ENCODE measurements around the gene GRIN3B. TPM values are rescaled to one million over a fixed set of nuclear protein-coding genes. Genes with fewer than 3 reads are reported as not detected.

GRIN3B gene
- total and polyA plus RNA-seq, 9 of the 15 experiments (the other 6 are each of a cell fraction or from before 2014, with no cell fraction given), result 0.06 to 0.95 (median 0.19) TPM; not detected in 6

DNA sequence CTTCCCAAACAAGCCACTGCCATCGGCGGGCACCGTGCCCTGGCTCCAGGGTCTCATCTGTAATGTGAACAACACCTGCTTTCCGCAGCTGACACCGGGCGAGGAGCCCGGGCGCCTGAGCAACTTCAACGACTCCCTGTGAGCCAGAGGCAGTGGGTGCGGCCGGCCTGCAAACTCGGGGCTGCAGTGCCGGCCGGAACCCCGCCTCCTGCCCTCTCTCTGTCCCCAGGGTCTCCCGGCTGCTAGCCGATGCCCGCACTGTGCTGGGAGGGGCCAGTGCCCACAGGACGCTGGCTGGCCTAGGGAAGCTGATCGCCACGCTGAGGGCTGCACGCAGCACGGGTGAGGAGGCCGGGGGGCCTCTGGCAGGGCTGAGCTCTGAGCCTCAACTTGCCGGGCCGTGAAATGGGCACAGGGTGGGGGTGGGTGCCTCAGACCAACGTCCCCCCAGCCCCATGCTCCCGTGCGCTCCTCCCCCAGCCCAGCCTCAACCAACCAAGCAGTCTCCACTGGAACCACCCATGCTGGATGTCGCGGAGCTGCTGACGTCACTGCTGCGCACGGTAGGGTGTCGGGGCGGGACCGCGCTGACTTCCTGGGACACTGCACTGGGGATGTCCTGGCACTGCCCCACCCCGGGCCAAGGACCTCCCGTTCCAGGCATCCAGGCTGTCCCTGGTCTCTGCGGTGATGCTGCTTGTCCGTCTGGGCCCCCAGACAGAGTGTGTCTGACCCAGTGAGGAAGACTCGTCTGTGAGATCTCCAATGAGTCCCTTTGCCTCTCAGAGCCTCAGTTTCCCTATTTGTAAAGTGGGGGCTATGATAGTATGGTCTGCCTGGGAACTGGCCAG is 41.8 kb downstream of the GRIN3B start (continued):
- TF ChIP-seq, protein P1, sequence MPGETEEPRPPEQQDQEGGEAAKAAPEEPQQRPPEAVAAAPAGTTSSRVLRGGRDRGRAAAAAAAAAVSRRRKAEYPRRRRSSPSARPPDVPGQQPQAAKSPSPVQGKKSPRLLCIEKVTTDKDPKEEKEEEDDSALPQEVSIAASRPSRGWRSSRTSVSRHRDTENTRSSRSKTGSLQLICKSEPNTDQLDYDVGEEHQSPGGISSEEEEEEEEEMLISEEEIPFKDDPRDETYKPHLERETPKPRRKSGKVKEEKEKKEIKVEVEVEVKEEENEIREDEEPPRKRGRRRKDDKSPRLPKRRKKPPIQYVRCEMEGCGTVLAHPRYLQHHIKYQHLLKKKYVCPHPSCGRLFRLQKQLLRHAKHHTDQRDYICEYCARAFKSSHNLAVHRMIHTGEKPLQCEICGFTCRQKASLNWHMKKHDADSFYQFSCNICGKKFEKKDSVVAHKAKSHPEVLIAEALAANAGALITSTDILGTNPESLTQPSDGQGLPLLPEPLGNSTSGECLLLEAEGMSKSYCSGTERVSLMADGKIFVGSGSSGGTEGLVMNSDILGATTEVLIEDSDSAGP (CRISPR knock-in tag; IDR thresholded peaks at IDR 0.05), result no peak
- TF ChIP-seq CBX2 (IDR thresholded peaks at IDR 0.05; ENCODE audit: insufficient read depth, low read length, poor library complexity, severe bottlenecking) (no peak), CBX5 (IDR thresholded peaks at IDR 0.05; ENCODE audit: borderline replicate concordance, low read depth) (no peak), GATAD2A (IDR thresholded peaks at IDR 0.05) (no peak), STAT5A (IDR thresholded peaks at IDR 0.05; ENCODE audit: borderline replicate concordance, low read length) (no peak), HDAC2 (IDR thresholded peaks at IDR 0.05) (peak; percentile 89; the same call in 1 of the 2 replicates), MBD2 (IDR thresholded peaks at IDR 0.05; ENCODE audit: borderline replicate concordance, low read depth) (peak; percentile 26; the same call in 1 of the 2 replicates)
- TF ChIP-seq, protein P2, sequence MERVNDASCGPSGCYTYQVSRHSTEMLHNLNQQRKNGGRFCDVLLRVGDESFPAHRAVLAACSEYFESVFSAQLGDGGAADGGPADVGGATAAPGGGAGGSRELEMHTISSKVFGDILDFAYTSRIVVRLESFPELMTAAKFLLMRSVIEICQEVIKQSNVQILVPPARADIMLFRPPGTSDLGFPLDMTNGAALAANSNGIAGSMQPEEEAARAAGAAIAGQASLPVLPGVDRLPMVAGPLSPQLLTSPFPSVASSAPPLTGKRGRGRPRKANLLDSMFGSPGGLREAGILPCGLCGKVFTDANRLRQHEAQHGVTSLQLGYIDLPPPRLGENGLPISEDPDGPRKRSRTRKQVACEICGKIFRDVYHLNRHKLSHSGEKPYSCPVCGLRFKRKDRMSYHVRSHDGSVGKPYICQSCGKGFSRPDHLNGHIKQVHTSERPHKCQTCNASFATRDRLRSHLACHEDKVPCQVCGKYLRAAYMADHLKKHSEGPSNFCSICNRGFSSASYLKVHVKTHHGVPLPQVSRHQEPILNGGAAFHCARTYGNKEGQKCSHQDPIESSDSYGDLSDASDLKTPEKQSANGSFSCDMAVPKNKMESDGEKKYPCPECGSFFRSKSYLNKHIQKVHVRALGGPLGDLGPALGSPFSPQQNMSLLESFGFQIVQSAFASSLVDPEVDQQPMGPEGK (CRISPR knock-in tag; IDR thresholded peaks at IDR 0.05; ENCODE audit: borderline replicate concordance), result no peak
- TF ChIP-seq, protein P3, sequence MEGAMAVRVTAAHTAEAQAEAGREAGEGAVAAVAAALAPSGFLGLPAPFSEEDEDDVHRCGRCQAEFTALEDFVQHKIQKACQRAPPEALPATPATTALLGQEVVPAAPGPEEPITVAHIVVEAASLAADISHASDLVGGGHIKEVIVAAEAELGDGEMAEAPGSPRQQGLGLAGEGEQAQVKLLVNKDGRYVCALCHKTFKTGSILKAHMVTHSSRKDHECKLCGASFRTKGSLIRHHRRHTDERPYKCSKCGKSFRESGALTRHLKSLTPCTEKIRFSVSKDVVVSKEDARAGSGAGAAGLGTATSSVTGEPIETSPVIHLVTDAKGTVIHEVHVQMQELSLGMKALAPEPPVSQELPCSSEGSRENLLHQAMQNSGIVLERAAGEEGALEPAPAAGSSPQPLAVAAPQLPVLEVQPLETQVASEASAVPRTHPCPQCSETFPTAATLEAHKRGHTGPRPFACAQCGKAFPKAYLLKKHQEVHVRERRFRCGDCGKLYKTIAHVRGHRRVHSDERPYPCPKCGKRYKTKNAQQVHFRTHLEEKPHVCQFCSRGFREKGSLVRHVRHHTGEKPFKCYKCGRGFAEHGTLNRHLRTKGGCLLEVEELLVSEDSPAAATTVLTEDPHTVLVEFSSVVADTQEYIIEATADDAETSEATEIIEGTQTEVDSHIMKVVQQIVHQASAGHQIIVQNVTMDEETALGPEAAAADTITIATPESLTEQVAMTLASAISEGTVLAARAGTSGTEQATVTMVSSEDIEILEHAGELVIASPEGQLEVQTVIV (CRISPR knock-in tag; IDR thresholded peaks at IDR 0.05; ENCODE audit: borderline replicate concordance), result no peak
- TF ChIP-seq, protein P4, sequence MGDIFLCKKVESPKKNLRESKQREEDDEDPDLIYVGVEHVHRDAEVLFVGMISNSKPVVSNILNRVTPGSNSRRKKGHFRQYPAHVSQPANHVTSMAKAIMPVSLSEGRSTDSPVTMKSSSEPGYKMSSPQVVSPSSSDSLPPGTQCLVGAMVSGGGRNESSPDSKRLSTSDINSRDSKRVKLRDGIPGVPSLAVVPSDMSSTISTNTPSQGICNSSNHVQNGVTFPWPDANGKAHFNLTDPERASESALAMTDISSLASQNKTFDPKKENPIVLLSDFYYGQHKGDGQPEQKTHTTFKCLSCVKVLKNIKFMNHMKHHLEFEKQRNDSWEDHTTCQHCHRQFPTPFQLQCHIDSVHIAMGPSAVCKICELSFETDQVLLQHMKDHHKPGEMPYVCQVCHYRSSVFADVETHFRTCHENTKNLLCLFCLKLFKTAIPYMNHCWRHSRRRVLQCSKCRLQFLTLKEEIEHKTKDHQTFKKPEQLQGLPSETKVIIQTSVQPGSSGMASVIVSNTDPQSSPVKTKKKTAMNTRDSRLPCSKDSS (IDR thresholded peaks at IDR 0.05; ENCODE audit: low read depth, partially characterized antibody), result no peak
- TF ChIP-seq, protein P5, sequence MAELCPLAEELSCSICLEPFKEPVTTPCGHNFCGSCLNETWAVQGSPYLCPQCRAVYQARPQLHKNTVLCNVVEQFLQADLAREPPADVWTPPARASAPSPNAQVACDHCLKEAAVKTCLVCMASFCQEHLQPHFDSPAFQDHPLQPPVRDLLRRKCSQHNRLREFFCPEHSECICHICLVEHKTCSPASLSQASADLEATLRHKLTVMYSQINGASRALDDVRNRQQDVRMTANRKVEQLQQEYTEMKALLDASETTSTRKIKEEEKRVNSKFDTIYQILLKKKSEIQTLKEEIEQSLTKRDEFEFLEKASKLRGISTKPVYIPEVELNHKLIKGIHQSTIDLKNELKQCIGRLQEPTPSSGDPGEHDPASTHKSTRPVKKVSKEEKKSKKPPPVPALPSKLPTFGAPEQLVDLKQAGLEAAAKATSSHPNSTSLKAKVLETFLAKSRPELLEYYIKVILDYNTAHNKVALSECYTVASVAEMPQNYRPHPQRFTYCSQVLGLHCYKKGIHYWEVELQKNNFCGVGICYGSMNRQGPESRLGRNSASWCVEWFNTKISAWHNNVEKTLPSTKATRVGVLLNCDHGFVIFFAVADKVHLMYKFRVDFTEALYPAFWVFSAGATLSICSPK (IDR thresholded peaks at IDR 0.05; ENCODE audit: borderline replicate concordance), result no peak
- TF ChIP-seq, protein P6, sequence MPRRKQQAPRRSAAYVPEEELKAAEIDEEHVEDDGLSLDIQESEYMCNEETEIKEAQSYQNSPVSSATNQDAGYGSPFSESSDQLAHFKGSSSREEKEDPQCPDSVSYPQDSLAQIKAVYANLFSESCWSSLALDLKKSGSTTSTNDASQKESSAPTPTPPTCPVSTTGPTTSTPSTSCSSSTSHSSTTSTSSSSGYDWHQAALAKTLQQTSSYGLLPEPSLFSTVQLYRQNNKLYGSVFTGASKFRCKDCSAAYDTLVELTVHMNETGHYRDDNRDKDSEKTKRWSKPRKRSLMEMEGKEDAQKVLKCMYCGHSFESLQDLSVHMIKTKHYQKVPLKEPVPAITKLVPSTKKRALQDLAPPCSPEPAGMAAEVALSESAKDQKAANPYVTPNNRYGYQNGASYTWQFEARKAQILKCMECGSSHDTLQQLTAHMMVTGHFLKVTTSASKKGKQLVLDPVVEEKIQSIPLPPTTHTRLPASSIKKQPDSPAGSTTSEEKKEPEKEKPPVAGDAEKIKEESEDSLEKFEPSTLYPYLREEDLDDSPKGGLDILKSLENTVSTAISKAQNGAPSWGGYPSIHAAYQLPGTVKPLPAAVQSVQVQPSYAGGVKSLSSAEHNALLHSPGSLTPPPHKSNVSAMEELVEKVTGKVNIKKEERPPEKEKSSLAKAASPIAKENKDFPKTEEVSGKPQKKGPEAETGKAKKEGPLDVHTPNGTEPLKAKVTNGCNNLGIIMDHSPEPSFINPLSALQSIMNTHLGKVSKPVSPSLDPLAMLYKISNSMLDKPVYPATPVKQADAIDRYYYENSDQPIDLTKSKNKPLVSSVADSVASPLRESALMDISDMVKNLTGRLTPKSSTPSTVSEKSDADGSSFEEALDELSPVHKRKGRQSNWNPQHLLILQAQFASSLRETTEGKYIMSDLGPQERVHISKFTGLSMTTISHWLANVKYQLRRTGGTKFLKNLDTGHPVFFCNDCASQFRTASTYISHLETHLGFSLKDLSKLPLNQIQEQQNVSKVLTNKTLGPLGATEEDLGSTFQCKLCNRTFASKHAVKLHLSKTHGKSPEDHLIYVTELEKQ (CRISPR knock-in tag; IDR thresholded peaks at IDR 0.05), result no peak

Data from K562 (cell line).